Spinal cord (tissue), 10 donors: ENCODE results near the gene CAMKMT. TPM values are rescaled to one million over a fixed set of nuclear protein-coding genes. Genes with fewer than 3 reads are reported as not detected.

Experiments
- DNase-seq, 6 donors: peaks; one replicate each; pipeline versions ENCODE4 v3.0.0 to v3.0.0-alpha.2; 2013 to 2015; ENCODE audit warnings: low spot score in 6 of 6, low read depth in 4 of 6
- H3K27ac ChIP-seq: one replicate; pipeline ENCODE4 v1.5.1; 2013; ENCODE audit warnings: low read depth, low read length, control low read depth
- H3K27me3 ChIP-seq: one replicate; pipeline ENCODE4 v1.6.1; 2013; ENCODE audit warnings: low read length; ENCODE audit not compliant: control insufficient read depth, insufficient read depth
- H3K36me3 ChIP-seq: one replicate; pipeline ENCODE4 v1.6.1; 2013; ENCODE audit warnings: low read length; ENCODE audit not compliant: control insufficient read depth, insufficient read depth
- H3K4me1 ChIP-seq: one replicate; pipeline ENCODE4 v1.6.1; 2013; ENCODE audit warnings: low read length; ENCODE audit not compliant: control insufficient read depth, insufficient read depth
- H3K4me3 ChIP-seq: one replicate; pipeline ENCODE4 v1.5.1; 2013; ENCODE audit warnings: low read depth, low read length, control low read depth
- H3K9me3 ChIP-seq: one replicate; pipeline ENCODE4 v1.6.1; 2013; ENCODE audit warnings: low read length; ENCODE audit not compliant: control insufficient read depth, insufficient read depth
- WGBS: methylation state at CpG from one replicate; pipeline ENCODE4 v1.1.5; 2013; ENCODE audit warnings: missing lambda C conversion rate; ENCODE audit not compliant: insufficient coverage; 5-methylcytosine and 5-hydroxymethylcytosine counted together
- polyA plus RNA-seq, 2 donors: library from polyadenylated mRNA; unstranded; fragments of 120-200 nt; gene quantifications; one replicate each; pipeline ENCODE4 v1.2.1, GENCODE V29; 2013; ENCODE audit not compliant: insufficient read length in 2 of 2
- total RNA-seq, 2 donors: library from RNA; depleted of rRNA in 1 of 2; stranded (reverse); fragments of 120-200 nt in 1 of 2; fragments of >200 nt in 1 of 2; gene quantifications; one replicate each; pipeline versions ENCODE4 v1.2.3 to v1.2.4, GENCODE V29; 2013 to 2014
- donor health status: healthy.

The CAMKMT gene
- total and polyA plus RNA-seq, 4 donors = 8.0 to 16.8 (median 13.9) TPM

GRCh38 chr2:44564752-44565151, 203.0 kb downstream of the CAMKMT start:
- Histone ChIP-seq H3K36me3 (no peaks in the 10 kb centered on the region), H3K4me3 (no peak overlapping the region), H3K27me3 (no peaks in the 10 kb centered on the region), H3K27ac (no peak overlapping the region), H3K9me3 (no peaks in the 10 kb centered on the region), H3K4me1 (no peaks in the 10 kb centered on the region)
- WGBS = 100% methylated on average over 2 of the region's 5 CpGs
- no peak for DNase-seq

DNA sequence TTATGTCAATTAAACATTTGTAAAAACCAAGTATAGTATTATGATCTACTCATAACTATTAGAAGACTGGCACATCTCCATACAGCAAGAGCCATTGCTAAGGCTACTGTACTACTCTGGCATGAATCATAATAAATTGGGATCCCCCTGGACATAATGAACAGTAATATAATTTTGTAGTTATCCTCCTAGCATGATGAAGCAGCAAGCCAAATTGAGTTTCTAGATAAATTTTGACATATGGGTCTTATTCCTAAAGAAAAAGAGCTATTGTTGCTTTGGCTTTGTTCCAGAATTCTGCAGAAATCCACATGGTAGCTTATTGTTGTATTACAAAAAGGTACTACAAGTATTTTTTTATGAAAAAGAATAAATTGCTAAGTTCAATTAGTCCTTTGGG, 204.3 kb downstream of the CAMKMT start:
- H3K4me1 ChIP-seq = no peaks in the 10 kb centered on the region
- H3K27ac ChIP-seq = no peak overlapping the region
- peak in 1 of 6 donors; percentile 59 for DNase-seq
- no peaks in the 10 kb centered on the region for H3K36me3 ChIP-seq
- no peaks in the 10 kb centered on the region for H3K27me3 ChIP-seq
- no peaks in the 10 kb centered on the region for H3K9me3 ChIP-seq
- H3K4me3 ChIP-seq = no peak overlapping the region

- no CpG with 5 or more reads among the region's 2 CpGs for WGBS
- H3K27ac ChIP-seq = no peak overlapping the region
Observed at GRCh38 chr2:44569491-44569890, 207.7 kb downstream of the CAMKMT start.

DNA sequence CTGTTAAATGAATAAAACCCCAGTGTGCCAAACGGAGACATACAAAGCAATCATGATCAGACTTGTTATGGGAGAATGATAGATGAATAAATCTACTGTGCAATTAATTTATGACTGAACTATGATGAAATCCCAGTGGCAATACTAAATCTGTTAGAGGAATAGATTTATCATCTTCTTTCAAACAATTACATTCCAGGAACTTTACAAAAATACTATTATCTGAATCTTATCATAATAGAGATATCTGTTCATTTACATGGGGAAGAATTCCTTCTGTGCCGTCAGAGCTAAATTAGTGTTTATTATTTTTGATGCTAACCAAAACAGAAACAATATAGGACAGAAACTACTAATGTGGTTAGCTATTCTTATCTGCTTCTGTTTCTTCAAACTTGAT, 208.5 kb downstream of the CAMKMT start:
- Histone ChIP-seq H3K4me3 (no peak overlapping the region), H3K9me3 (no peaks in the 10 kb centered on the region), H3K27me3 (no peaks in the 10 kb centered on the region), H3K36me3 (no peaks in the 10 kb centered on the region), H3K27ac (no peak overlapping the region), H3K4me1 (no peaks in the 10 kb centered on the region)
- WGBS = no CpG with 5 or more reads among the region's 2 CpGs
- DNase-seq = no peak

More at GRCh38 chr2:44569491-44569890, 207.7 kb downstream of the CAMKMT start:
- Histone ChIP-seq H3K9me3 (no peaks in the 10 kb centered on the region), H3K36me3 (no peaks in the 10 kb centered on the region), H3K4me3 (no peak overlapping the region), H3K4me1 (no peaks in the 10 kb centered on the region), H3K27me3 (no peaks in the 10 kb centered on the region)
- DNase-seq = peak in 1 of 6 donors; percentile 25

DNA sequence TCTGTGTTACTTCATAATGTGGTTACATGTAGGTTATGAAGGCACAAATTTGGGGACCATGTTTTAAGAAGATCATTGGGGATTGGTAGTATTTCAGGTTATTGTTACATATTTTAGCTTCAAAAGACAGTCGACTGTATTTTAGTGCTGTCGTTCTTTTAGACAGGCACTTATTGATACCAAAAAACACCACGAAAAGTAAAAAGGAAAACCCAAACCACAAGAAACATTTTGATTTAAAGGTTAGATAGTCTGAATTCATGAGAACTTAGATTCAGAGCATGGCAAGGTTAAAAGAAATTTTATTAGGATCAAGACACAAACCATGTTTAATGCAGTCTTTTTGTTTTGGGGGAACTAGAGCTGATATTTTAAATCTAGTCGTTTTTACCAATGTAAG, 209.0 kb downstream of the CAMKMT start:
- Histone ChIP-seq H3K4me1 (no peaks in the 10 kb centered on the region), H3K36me3 (no peaks in the 10 kb centered on the region), H3K27ac (no peak overlapping the region), H3K9me3 (no peaks in the 10 kb centered on the region), H3K4me3 (no peak overlapping the region), H3K27me3 (no peaks in the 10 kb centered on the region)
- no CpG with 5 or more reads among the region's 4 CpGs for WGBS
- no peak for DNase-seq

GRCh38 chr2:44572196-44572900, 210.6 kb downstream of the CAMKMT start:
- H3K27ac ChIP-seq = no peak overlapping the region
- WGBS = 100% methylated on average over 4 of the region's 8 CpGs
- H3K4me3 ChIP-seq = no peak overlapping the region
- H3K36me3 ChIP-seq = no peaks in the 10 kb centered on the region
- no peak for DNase-seq
- H3K4me1 ChIP-seq = no peaks in the 10 kb centered on the region
- no peaks in the 10 kb centered on the region for H3K9me3 ChIP-seq
- H3K27me3 ChIP-seq = no peaks in the 10 kb centered on the region

GRCh38 chr2:44573996-44574395, 212.2 kb downstream of the CAMKMT start:
- 95% methylated on average over 3 of the region's 5 CpGs for WGBS

GRCh38 chr2:44578471-44579093, 216.8 kb downstream of the CAMKMT start:
- H3K4me3 ChIP-seq = no peak overlapping the region
- no peak overlapping the region for H3K27ac ChIP-seq
- 75% methylated on average over 1 of the region's 2 CpGs for WGBS
- H3K9me3 ChIP-seq = no peaks in the 10 kb centered on the region
- H3K36me3 ChIP-seq = no peaks in the 10 kb centered on the region
- H3K4me1 ChIP-seq = no peaks in the 10 kb centered on the region
- DNase-seq = no peak
- no peaks in the 10 kb centered on the region for H3K27me3 ChIP-seq

More at GRCh38 chr2:44573996-44574395, 212.2 kb downstream of the CAMKMT start:
- Histone ChIP-seq H3K9me3 (no peaks in the 10 kb centered on the region), H3K27me3 (no peaks in the 10 kb centered on the region), H3K4me1 (no peaks in the 10 kb centered on the region), H3K4me3 (no peak overlapping the region), H3K27ac (no peak overlapping the region), H3K36me3 (no peaks in the 10 kb centered on the region)
- no peak for DNase-seq

DNA sequence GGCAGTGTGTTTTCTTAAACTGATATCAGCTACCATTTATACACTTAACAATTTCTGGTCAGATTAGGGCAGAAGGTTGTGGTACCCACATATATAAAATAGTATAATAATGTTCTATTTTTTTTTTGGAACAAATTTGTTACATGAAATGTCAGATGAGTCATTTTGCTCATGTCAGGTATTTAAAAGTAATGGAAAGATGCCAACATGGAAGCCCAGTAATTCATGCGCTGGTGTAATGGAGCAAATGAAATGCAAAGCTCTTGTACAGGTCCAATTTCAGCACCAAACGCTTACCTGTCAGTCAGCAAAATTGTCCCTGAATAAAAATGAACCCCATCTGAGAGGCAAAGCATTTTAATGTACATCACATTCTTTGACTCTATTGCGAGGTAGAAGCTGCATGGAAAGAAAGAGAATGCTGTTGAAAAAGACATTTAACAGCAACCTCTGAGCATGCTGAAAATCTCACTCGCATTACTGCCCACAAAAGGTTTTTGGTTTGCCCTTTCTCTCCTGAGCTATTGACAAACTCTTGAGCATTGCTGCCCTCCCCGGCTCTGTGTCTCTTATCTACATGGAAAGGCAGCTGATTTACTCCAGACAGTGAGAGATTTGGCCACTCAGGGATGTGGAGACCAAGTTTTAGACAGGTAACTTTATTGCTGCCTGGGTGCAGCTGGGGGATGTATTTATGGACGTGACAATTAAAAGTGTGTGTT, 217.5 kb downstream of the CAMKMT start:
- WGBS = 61% methylated on average over 3 of the region's 6 CpGs
- no peak overlapping the region for H3K4me3 ChIP-seq
- DNase-seq = no peak
- H3K27ac ChIP-seq = no peak overlapping the region
- no peaks in the 10 kb centered on the region for H3K36me3 ChIP-seq
- H3K4me1 ChIP-seq = no peaks in the 10 kb centered on the region
- no peaks in the 10 kb centered on the region for H3K27me3 ChIP-seq
- H3K9me3 ChIP-seq = no peaks in the 10 kb centered on the region
